ENCODE data around the gene ECHS1.

DNA sequence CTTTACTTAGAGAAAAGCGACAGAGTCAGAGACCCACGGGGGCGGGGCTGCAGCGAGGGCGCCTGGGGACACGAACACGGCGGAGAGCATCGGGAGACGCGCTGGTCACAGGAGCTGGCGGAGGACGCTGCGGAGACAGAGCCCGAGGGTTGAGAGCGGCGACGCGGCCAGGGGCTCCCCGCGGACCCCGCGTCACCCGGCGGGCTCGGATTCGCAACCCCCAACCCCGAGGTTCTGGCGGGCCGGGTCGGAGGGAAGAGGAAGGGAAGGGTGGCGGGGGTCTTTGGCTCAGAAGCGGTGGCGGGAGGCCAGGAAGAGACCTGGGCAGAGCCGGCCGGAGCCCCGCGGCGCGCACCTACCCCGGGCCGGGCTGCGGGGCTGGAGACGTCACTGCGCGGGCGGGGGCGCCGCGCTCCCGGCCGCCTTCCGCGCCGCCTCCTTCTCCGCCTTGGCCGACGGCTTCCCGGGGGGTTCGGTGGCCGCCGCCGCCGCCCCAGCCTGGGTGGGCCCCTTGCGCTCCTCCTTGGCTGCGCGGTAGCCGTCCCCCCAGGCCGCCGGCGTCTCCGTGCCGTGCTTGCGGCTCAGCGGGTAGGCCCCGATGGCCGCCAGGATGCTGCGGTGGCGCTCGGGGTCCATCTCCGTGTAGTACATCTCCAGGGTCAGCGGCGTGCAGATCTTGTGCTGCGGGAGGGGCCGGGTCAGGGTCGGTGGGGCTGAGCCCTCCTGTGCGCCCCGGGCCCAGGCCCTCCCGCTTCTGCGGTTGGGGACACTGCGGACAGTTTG, 47.5 kb downstream of the ECHS1 start:
- no peak for TF ChIP-seq POLR2AphosphoS5 (IDR thresholded peaks at IDR 0.05; ENCODE audit: low read depth)
- TF ChIP-seq, protein P1, sequence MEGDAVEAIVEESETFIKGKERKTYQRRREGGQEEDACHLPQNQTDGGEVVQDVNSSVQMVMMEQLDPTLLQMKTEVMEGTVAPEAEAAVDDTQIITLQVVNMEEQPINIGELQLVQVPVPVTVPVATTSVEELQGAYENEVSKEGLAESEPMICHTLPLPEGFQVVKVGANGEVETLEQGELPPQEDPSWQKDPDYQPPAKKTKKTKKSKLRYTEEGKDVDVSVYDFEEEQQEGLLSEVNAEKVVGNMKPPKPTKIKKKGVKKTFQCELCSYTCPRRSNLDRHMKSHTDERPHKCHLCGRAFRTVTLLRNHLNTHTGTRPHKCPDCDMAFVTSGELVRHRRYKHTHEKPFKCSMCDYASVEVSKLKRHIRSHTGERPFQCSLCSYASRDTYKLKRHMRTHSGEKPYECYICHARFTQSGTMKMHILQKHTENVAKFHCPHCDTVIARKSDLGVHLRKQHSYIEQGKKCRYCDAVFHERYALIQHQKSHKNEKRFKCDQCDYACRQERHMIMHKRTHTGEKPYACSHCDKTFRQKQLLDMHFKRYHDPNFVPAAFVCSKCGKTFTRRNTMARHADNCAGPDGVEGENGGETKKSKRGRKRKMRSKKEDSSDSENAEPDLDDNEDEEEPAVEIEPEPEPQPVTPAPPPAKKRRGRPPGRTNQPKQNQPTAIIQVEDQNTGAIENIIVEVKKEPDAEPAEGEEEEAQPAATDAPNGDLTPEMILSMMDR (conservative IDR thresholded peaks at IDR 0.05; ENCODE audit: low read depth in 2 of 2): no peak

All from GM23338 (cell line).